Endothelial cell of umbilical vein (primary cell): ENCODE measurements around the gene AKTIP. TPM values are rescaled to one million over a fixed set of nuclear protein-coding genes. Genes with fewer than 3 reads are reported as not detected.

Experiments used
- BruUV-seq: library from RNA; stranded (reverse); fragments of 400-500 nt; replicated peaks from 2 replicates; lab custom pipeline; 2021; lab: Mats Ljungman, UMichigan
- CTCF ChIA-PET: fragments of 300-600, 350-600 bp; sonication (Branson Sonifier 250); formaldehyde crosslinking; loops from one replicate; lab custom pipeline; 2021; ENCODE audit warnings: antibody characterized with exemption, inconsistent platforms; lab: Charles Lee
- POLR2A ChIA-PET: fragments of 300-600, 350-600 bp; sonication (Branson Sonifier 250); formaldehyde crosslinking; loops from one replicate; lab custom pipeline; 2021; ENCODE audit warnings: antibody characterized with exemption, inconsistent platforms; lab: Charles Lee
- DNase-seq: peaks from one replicate; pipeline ENCODE4 v3.0.0-alpha.2; 2011; ENCODE audit warnings: low read depth, low spot score
- FAIRE-seq: peaks from 2 replicates; lab custom pipeline; 2011; peaks lifted over from hg19 to GRCh38; lab: Jason Lieb, UNC
- H2AFZ ChIP-seq: 2 replicates; pipeline ENCODE4 v1.6.0; 2012; ENCODE audit warnings: low read depth, low read length, control low read depth, inconsistent platforms
- H3K27ac ChIP-seq: 2 replicates; pipeline ENCODE4 v1.5.1; 2011; ENCODE audit warnings: low read depth, mild to moderate bottlenecking, control low read depth, low read length, moderate library complexity; ENCODE audit not compliant: insufficient read depth
- H3K27me3 ChIP-seq, 2 experiments: 2 replicates each; pipeline versions ENCODE4 v1.6.0 to v1.6.1; 2011; ENCODE audit warnings: low read length in 2 of 2, mixed read lengths in 1 of 2; ENCODE audit not compliant: control insufficient read depth in 2 of 2, insufficient read depth in 2 of 2
- H3K36me3 ChIP-seq, 2 experiments: 2 replicates in 1 of 2; 3 replicates in 1 of 2; pipeline ENCODE4 v1.5.1; 2011; ENCODE audit warnings: low read length in 2 of 2, mild to moderate bottlenecking in 1 of 2, moderate library complexity in 1 of 2; ENCODE audit not compliant: control insufficient read depth in 2 of 2, insufficient read depth in 2 of 2; ENCODE audit errors: extremely low read depth in 1 of 2
- H3K4me1 ChIP-seq: 3 replicates; pipeline ENCODE4 v1.5.1; 2011; ENCODE audit warnings: mild to moderate bottlenecking, low read length; ENCODE audit not compliant: control insufficient read depth, insufficient read depth; ENCODE audit errors: extremely low read depth
- H3K4me2 ChIP-seq: 2 replicates; pipeline ENCODE4 v1.6.1; 2011; ENCODE audit warnings: low read length, control low read depth, mixed read lengths; ENCODE audit not compliant: insufficient read depth
- H3K4me3 ChIP-seq, 3 experiments: fragments of 200-600 bp in 1 of 3; sonication (generic), shearing (Covaris generic) in 1 of 3; replicated peaks in 1 of 3; 2 replicates each; pipeline ENCODE4 v1.5.1; 2011 to 2016; ENCODE audit warnings: control low read depth in 3 of 3, low read length in 3 of 3, mild to moderate bottlenecking in 2 of 3, inconsistent platforms in 1 of 3, low read depth in 1 of 3, moderate library complexity in 1 of 3; ENCODE audit not compliant: insufficient read depth in 1 of 3
- H3K79me2 ChIP-seq: 2 replicates; pipeline ENCODE4 v1.6.0; 2012; ENCODE audit warnings: low read length, inconsistent platforms; ENCODE audit not compliant: control insufficient read depth, insufficient read depth
- H3K9ac ChIP-seq: replicated peaks from 2 replicates; pipeline ENCODE3; 2011; ENCODE audit warnings: low read length, control low read depth; ENCODE audit not compliant: insufficient read depth; ENCODE audit errors: extremely low read depth
- H3K9me1 ChIP-seq: replicated peaks from 3 replicates; pipeline ENCODE4 v1.6.0; 2011; ENCODE audit warnings: mild to moderate bottlenecking, low read length; ENCODE audit not compliant: control insufficient read depth, insufficient read depth; ENCODE audit errors: extremely low read depth
- H3K9me3 ChIP-seq: replicated peaks from 2 replicates; pipeline ENCODE4 v1.5.1; 2012; ENCODE audit warnings: low read length, inconsistent platforms; ENCODE audit not compliant: control insufficient read depth, insufficient read depth
- H4K20me1 ChIP-seq: replicated peaks from 2 replicates; pipeline ENCODE3; 2011; ENCODE audit warnings: mild to moderate bottlenecking, low read length; ENCODE audit not compliant: control insufficient read depth, insufficient read depth; ENCODE audit errors: extremely low read depth
- CTCF ChIP-seq, 2 donors: IDR thresholded peaks; 1 replicate in 1 of 2; 2 replicates in 1 of 2; pipeline ENCODE4 v1.5.1; 2011; ENCODE audit warnings: low read length in 2 of 2, mild to moderate bottlenecking in 2 of 2, moderate library complexity in 2 of 2, control low read depth in 1 of 2, inconsistent platforms in 1 of 2, low read depth in 1 of 2; ENCODE audit not compliant: insufficient read depth in 1 of 2; ENCODE audit errors: extremely low read depth in 1 of 2
- EZH2 ChIP-seq: IDR thresholded peaks from 2 replicates; pipeline ENCODE4 v1.6.1; 2012; ENCODE audit warnings: borderline replicate concordance, low read depth, mild to moderate bottlenecking, moderate library complexity, low read length, inconsistent platforms; ENCODE audit not compliant: severe bottlenecking
- FOS ChIP-seq: IDR thresholded peaks from 2 replicates; pipeline ENCODE4 v1.6.1; 2011; ENCODE audit warnings: mild to moderate bottlenecking, low read length, moderate library complexity, borderline replicate concordance; ENCODE audit not compliant: insufficient read depth
- GATA2 ChIP-seq: IDR thresholded peaks from 2 replicates; pipeline ENCODE4 v1.7.0; 2011; ENCODE audit warnings: low read depth, mild to moderate bottlenecking, moderate library complexity, mixed read lengths, low read length; ENCODE audit not compliant: insufficient read length, insufficient read depth
- JUN ChIP-seq: IDR thresholded peaks from 2 replicates; pipeline ENCODE4 v1.6.1; 2011; ENCODE audit warnings: borderline replicate concordance, low read depth; ENCODE audit not compliant: insufficient read length, insufficient read depth
- MAX ChIP-seq: IDR thresholded peaks from 2 replicates; pipeline ENCODE4 v1.6.1; 2011; ENCODE audit not compliant: insufficient read depth, insufficient read length
- MYC ChIP-seq: IDR thresholded peaks from one replicate; pipeline ENCODE4 v1.6.1; 2011; ENCODE audit warnings: mild to moderate bottlenecking, low read depth, low read length
- POLR2A ChIP-seq: IDR thresholded peaks from 2 replicates; pipeline ENCODE4 v1.6.1; 2012; ENCODE audit warnings: low read depth, mild to moderate bottlenecking, control low read depth, low read length
- POLR2AphosphoS5 ChIP-seq: IDR thresholded peaks from 2 replicates; pipeline ENCODE4 v1.6.1; 2012; ENCODE audit warnings: low read depth, mild to moderate bottlenecking, control low read depth, low read length, moderate library complexity; ENCODE audit not compliant: insufficient read depth
- dilution Hi-C: fragments of 300-500 bp; cut with MboI; formaldehyde crosslinking; loops from one replicate; pipeline ENCODE4 v1.15.0; 2019; ENCODE audit warnings: low sequenced_read_pairs; ENCODE audit not compliant: extremely low pct_ligation_motif_present
- intact Hi-C: fragments of 100-400 bp; cut with micrococcal nuclease; formaldehyde crosslinking; loops from one replicate; pipeline ENCODE4 v1.10.0; 2022
- polyA plus RNA-seq, 4 experiments: library from polyadenylated mRNA; depleted of rRNA in 3 of 4; stranded (reverse) in 3 of 4; unstranded in 1 of 4; fragments of >200 nt; gene quantifications; 2 replicates each; pipeline versions ENCODE4 v1.2.1 to v1.2.3, GENCODE V29; 2011 to 2012; ENCODE audit warnings: missing spikeins in 1 of 4
- total RNA-seq: library from RNA; stranded (reverse); gene quantifications from 2 replicates; pipeline ENCODE4 v1.2.3, GENCODE V29; 2021

AKTIP gene
- total and polyA plus RNA-seq, 2 donors (not counting 3 experiments of a cell fraction or from before 2014, with no cell fraction given) = 25.1 to 32.7 TPM

DNA sequence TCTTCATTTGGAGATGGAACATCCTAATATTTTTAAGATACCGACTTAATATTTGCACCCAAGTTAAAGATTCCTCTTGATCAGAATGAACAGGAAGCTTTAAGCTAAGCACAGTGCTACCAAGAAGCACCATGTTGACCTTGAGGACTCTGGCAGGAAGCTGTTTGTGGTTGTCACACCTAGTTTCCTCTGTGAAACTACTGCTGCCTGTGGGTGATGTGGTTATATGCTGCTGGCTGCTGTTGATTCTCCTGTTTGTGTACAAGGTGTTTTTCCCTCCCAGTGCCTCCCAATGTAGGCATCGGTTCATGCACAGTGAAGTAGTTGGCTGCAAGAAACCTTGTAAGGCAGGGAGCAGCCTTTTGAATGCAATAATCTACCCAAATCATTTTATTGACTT, 45.3 kb downstream of the AKTIP start:
- no peaks in the 10 kb centered on the region for H4K20me1 ChIP-seq
- H3K4me1 ChIP-seq = no peaks in the 10 kb centered on the region
- H3K9me3 ChIP-seq = no peaks in the 10 kb centered on the region
- no peaks in the 10 kb centered on the region for H3K9me1 ChIP-seq
- intact Hi-C loops = no loop called here
- H3K4me2 ChIP-seq = no peak overlapping the region
- POLR2A ChIA-PET = no interaction called here
- no peak overlapping the region for H3K4me3 ChIP-seq
- no peak for DNase-seq
- H3K27ac ChIP-seq = no peak overlapping the region
- no TSS peak for BruUV-seq
- TF ChIP-seq GATA2 (no peak), POLR2A (no peak), FOS (no peak), JUN (no peak), MYC (no peak), POLR2AphosphoS5 (no peak), CTCF (IDR thresholded peaks at IDR 0.05; ENCODE audit: extremely low read depth in 1 of 2, insufficient read depth in 1 of 2, low read depth in 1 of 2, low read length in 2 of 2) (no peak), EZH2 (no peak), MAX (no peak)
- dilution Hi-C loops = no loop called here
- H3K79me2 ChIP-seq = no peaks in the 10 kb centered on the region
- H3K9ac ChIP-seq = no peak overlapping the region
- H3K36me3 ChIP-seq = peaks cover 3 to 8% of the 10 kb centered on the region in 2 experiments
- CTCF ChIA-PET = interaction anchor here (1.0 kb wide), 1 partner anchor 11 kb away, joined by 5 read pairs; no protein-coding TSS in a partner anchor
- no peak for FAIRE-seq
- no peak overlapping the region for H2AFZ ChIP-seq
- no peaks in the 10 kb centered on the region for H3K27me3 ChIP-seq
